GM21723 (cell line): ENCODE data around the gene DUT.

ENCODE experiments used
- ATAC-seq: cut with Tn5 transposase; IDR thresholded peaks from one replicate; pipeline ENCODE4 v1.9.1; 2021; ENCODE audit warnings: mild to moderate bottlenecking, moderate library complexity; ENCODE audit not compliant: unreplicated experiment

The DUT gene

DNA sequence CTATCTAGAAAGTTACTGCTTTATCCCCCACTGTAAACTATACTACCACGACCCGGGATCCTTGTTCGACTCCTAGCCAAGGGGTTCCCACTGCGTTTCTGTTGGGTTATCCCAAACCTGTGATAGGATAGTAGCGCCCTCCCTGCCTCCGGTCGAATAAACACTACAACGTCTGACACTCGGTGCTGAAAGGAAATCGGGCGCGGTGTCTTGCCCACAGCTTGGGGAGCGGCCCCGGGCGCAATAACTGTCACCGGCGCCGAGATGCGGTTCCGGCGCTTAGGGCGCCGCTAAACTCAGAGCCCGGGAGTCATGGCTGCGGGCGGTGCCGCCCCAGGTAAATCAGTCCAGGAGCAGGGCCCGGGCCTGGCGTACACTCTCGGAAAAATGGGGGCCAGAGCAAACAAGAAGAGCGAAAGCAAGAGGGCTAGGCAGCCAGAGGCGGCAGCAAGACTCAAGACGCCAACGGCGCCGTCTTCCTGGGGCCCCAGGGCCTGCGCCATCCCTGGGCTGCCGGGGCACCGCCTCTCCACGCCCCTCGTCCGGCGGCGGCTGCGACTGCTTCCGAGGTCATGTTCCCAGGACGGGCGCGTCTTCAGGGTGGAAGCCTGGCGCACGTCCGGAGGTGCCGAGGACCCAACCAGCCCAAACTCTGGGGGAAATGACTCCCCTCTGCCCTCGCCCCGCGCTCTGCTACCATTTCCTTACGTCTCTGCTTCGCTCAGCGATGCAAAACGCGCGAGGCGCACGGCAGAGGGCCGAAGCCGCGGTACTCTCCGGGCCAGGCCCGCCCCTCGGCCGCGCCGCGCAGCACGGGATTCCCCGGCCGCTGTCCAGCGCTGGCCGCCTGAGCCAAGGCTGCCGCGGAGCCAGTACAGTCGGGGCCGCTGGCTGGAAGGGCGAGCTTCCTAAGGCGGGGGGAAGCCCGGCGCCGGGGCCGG is at the start of gene DUT:
DUT (plus strand) TSS at position 575 of the 941 bp plus-strand sequence; CDS start at position 662, 87 bp downstream.
- peak; percentile 88 for ATAC-seq

DNA sequence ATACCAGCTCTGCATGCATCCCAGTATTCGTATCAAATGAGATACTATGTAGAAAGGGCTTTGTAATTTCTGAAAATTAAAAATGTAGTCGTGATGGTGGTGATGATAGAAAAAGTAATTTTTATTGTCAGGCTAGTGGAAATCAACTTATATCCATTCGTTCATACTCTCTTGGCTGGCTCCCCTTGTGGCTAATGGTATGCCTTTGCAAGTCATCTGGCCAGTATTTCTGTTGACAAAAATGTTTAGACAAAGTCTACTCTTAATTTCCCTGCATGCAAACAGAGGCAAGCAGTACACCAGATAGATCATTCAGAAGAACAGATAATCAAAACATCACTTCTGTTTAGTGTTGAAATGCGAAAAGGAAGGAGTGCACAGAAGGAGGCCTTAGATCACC is 49.6 kb upstream of the DUT start:
- ATAC-seq = no peak

DNA sequence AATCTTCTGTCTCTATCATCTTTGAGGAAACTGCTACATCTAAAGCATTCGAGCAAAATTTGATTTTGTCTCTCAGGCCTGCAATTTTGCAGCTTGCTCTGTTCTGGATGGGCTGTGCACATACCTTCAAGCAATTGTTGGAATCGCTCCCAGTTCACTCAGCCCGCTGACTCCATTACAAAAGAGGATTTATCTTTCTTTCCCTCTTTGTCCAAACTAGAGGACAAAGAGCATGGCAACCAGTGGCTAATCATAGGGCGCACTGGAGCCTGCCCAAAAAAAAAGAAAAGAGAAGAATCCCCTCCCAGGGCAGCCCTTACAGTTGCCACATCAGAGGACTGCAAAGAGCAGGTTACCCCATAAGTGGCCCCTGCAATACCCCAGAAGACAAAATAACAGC is 49.0 kb upstream of the DUT start:
- ATAC-seq = no peak

DNA sequence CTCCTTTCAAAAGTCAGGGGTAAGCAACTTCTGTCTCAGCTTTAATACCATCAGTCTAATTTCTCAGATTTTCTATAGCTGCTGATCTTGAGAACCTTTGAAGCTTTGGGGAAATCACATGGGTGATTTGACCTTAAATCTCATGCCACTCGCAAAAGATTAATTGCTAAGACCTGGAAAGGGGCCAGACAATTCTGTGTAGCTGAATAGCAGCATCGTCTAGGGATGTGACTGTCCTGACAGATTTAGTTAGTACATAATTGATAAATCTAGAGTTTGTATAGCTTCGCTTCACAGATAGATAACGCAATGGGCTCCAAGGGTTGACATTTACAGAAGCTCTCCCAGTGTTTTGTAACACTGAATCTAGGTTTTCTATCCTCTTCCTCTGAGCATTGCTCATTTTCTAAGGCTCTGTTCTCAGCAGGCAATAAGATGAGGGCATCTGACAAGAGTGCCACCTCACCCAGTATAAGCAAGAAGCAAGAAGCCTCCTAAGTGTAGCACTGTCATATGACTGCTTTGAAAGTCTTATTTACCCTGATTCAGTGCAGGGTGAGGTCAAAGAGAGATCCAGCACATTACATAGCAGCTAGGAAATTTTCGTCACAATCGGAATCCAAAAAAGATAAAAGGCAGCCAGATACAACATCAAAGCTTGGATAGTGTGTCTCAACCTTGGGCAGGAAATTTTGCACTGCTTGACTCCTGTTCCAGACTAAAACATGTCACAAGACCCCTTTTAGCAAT is 47.7 kb upstream of the DUT start:
- no peak for ATAC-seq

DNA sequence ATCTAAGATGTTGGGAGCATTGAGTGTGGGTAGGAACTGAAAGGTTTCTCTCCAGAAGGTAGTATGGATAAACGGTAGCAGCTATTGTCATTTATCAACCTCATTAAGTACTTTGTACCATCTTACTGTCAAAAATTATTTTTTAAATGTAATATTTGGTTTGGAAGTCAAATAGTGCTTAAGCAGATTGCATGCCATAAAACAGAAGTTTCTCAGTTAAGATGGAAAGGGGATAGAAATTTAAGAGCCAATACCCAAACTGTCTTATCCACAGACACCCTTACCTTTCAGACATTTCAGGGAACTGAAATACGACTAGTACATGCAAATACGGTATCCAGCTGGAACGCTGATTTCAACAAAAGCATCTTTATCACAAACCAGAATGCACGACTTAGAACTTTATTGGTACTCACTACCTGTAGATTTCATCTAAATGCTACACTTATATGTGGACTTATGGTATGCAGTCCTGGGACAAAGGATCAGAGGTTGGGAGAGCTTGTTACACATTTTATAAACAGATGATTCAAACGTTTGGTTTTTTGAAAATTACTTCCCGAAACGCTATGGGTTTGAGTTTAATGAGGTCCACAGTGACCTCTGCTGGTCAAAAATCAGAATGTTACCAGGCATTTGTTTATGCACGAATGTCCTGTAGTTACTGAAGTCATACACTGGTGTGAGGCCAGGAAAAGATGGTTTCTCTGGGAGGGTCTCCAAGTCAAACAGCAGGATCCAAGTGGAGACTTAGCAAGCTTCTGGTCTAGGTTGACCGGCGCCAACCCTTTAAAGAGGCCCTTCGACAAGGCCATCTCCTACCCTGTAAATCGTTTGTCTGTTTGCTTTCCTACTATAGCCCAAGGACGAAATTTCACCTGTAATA is 45.7 kb upstream of the DUT start:
- ATAC-seq = peak; percentile 54

DNA sequence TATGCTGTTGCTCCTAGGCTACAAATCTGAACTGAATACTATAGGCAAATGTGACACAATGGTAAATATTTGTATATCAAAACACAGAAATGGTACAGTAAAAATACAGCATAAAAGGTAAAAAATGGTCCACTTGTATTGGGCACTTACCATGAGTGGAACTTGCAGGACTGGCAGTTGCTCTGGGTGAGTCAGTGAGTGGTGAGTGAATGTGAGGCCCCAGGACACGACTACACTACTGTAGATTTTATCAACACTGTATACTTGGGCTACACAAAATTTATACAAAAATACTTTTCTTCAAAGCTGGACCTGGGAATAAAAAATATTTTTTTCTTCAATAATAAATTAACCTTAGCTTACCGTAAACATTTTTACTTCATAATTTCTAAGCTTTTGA is 41.6 kb upstream of the DUT start:
- ATAC-seq = no peak

DNA sequence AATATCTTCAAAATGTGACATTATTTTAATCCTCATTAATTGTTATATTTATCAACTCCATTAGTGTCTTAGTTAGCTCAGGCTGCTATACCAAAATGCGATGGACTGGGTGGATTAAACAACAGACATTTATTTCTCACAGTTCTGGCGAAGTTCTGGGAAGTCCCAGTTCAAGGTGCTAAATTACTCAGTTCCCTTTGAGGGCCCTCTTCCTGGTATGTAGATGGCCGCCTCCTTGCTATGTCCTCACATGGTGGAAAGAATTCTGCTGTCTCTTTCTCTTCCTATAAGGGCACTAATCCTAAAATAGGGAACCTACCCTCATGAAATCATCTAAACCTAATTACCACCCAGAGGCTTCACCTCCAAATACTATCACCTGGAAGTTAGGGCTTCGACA is 38.8 kb upstream of the DUT start:
- no peak for ATAC-seq

DNA sequence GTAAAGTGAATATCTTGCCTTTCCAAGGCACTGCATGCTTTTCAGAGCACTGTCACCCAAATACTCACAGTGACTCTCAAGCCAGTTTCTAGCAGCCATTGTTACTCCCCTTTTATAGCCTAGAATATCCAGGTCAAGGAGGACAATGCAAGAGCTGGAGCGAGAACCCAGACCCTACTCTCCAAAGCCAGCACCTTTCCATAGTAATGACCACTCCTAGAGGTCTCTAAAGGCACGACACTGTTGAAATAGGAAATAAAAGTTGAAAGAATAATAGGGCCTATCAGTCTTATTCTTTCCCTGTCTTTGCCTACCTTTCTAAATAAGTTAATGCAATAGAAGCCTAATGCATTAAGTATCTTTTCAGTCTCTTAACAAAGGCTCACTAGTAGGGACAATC is 33.6 kb upstream of the DUT start:
- no peak for ATAC-seq

DNA sequence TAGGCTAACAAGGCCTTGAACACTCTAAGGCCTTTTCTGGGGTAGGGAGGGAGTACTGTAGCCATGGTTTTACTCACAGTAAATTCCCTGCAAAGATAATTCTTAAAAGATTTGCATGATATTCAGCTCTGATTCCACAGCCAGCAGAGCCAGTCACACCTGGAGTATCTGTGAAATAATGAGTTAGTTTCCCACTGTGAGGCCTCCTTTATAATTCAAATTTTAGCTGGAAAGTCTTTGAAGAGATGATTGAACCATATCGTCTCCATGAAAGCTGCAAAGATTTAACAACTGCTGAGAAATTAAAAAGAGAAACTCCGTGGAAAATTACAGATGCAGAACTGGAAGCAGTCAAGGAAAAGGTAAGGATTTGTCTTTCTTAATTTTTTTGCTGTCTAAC is 32.3 kb upstream of the DUT start:
- ATAC-seq = no peak

DNA sequence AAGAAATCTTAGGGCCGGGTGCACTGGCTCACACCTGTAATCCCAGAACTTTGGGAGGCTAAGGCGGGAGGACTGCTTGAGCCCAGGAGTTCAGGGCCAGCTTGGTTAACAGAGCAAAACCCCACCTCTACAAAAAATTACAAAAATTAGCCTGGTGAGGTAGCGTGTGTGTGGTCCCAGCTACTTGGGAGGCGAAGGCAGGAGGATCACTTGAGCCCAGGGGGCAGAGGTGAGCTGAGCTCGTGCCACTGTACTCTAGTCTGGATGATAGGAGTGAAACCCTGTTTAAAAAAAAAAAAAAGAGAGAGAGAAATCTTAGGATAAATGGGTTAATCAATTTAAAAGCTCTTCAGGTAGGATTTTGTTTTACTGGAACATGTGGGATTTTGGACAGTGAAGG is 31.2 kb upstream of the DUT start:
- no peak for ATAC-seq

DNA sequence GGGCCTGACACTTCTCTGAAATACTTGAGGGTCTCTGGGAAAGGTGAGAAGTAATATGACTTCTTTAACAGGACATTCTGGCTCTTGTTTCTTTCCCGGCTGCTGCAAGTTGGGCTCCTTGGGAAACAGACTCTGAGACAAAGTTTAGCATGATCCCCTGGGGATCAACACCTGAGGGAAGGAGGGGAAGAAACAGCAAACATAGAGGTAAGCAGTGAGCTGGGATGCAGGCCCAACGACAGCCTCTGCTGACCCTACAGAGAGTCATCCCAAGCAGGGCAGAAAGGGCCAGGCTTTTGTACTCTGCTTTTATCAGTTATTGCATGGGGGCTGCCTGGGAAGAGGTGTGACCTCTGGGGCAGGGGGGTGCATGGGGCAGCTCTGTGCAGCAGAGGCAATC is 26.8 kb upstream of the DUT start:
- no peak for ATAC-seq

DNA sequence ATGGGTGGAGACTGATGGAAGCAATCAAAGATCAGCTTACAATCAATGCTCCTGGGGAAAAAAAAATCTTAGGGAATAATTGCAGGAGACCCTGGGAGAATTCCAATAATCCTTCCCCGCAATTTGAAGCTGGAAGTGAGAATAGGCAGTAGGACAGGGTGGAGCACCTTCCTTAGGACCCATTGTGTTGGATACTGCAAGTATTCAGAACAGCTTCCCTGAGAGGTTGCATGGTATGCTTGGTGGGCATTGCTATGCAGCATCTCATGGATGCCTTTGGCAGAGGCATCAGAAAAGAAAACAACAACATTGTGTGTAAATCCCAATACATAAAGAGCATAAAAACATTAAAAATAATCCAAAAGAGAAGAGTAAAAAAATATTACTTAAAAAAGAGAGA is 24.6 kb upstream of the DUT start:
- no peak for ATAC-seq

DNA sequence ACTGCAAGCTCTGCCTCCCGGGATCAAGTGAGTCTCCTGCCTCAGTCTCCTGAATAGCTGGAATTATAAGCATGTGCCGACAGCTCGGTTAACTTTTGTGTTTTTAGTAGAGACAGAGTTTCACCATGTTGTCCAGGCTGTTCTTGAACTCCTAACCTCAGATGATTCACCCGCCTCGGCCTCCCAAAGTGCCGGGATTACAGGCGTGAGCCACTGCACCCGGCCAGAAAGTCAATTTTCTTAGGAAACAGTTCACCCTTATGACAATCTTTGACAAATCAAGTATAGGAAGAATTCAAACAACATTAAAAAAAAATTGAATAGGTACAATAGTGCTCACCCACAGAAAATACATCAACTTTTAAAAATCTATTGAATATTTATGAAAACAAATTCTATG is 23.6 kb upstream of the DUT start:
- no peak for ATAC-seq

DNA sequence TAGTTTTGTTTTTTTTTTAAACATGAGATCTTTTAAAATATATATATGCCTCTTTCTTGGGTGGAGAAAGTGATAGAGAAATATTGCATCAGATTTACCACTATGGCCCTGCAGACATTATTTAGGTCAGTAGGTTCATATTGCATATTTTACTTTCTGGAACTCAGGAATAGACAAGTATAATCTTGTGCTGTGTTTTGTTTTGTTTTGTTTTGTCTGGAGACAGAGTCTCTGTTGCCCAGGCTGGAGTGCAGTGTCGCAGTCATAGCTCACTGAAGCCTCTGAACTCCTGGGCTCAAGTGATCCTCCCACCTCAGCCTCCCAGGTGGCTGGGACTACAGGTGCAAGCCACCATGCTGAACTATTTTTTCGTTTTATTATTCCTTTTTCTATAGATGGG is 21.5 kb upstream of the DUT start:
- no peak for ATAC-seq

DNA sequence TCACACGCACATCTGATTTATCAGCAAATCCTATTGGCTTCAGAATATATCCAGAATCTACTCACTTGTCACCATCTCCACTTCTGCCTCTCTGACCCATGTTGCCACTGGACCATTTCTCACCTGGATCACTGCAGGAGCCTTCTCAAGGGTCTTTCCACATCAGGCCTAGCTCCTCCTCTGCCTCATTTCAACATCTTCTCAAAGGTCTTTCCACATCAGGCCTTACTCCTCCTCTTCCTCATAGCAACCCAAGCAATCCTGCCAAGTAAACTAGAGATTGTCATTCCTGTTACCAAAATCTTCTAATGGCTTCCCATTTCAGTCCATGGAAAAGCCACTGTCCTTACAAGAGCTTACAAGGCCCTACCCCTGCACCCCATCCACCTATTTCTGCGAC is 18.0 kb upstream of the DUT start:
- no peak for ATAC-seq

DNA sequence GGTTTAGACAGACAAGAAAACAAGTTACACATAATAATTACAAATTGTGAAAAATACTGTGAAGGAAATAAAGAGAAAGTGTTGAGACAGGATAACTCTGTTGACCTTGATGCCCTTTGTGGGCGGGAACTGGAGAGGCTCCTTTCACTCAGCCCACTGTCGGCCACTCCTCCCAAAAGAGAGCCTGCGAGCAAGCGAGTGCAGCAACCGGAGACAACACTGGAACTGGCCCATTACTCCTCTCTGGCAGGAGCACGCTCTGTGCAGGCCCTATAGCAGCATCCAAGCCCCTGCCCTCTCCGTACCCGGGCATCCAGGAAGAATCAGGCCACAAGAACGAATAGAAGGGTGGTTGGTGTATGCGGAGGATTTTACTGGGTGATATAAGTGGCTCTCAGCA is 16.2 kb upstream of the DUT start:
- ATAC-seq = no peak

DNA sequence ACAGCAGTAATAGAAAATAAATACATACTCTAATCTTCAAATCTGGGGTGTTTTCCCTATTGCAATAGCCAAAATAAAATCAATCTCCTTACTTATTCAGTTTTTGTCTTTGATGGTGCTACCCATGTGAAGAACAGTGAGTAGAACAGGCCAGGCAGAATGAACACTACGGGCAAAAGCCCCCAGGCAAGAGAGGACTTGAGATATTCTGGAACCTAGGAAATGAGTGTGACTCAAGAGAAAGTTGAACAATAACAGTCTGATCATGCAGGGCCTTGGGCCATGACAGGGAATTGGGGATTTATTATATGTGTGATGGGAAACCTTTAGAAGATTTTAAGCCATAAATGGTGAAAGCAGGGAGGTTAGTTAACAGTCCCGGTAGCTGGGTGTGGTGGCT is 14.0 kb upstream of the DUT start:
- no peak for ATAC-seq

DNA sequence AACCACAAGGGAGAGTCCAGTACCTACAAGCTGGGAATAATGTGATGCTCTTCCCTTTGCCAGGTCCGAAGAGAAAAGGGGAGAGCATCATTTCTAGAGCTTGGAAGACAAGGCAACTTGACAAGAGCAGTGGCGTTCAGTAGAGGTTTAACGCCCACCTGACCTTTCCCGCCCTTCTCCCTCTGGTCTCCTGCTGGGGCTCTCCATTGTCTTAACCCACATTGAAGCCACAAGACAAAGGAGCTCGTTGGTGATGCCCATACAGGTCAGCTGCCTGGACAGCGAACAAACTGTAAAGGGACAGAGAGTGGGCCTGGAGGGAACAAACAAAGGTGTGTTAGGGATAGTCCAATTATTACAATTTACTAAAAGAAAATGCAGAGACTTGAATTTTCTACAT is 13.1 kb upstream of the DUT start:
- no peak for ATAC-seq

DNA sequence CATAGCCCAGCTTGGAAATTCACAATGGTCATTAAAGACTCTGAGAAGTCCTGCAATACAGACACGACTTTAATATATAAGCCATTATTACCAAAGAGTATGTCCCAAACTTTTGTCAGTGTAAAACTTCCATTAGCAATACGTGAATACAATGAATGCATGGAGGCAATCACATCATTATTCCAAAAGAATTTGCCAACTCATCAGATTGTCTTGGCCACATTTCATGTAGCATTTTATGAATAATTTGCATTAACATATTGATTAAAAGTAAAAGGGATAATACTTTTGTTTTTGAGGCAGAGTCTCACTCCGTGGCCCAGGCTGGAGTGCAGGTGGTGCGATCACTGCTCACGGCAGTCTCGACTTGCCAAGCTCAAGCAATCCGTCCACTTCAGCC is 7.9 kb upstream of the DUT start:
- no peak for ATAC-seq

DNA sequence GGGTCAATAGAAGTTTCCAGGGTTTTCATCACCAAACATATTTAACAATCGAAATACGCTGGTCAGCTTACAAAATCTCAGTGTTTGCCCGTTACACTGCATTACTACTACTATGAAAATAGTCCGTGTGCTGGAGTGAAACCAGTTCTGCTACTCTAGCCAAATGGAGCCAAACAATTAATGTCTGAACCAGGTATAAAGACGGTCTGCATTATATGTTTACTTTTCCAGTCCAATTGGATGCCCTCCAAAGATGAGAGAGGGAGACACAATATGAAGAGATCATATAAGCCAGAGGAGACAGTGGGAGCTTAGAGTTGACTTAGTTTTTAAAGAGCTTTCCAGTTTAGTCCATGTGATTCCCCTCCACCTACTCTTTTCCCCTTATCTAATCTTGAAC is 6.3 kb upstream of the DUT start:
- no peak for ATAC-seq

DNA sequence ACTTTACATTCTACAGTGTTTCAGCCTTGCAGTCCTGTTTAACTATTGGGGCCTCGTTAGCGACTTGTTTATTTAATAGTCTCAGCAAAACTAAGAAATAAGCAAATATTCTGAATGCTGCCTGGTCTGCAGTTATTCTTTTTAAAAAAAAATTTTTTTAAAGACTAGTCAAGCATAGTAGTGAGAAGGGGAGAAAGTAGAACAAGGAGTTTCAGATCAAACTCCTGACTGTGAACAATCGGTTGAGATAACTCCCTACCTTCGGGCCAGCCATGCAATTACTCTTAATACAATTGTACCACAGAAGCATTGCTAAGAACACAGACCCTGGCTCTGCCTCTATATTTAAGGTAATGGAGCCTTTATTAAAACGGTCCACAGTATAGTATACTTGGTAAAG is 5.8 kb upstream of the DUT start:
- peak; percentile 43 for ATAC-seq
